Stimulated activated CD4-positive, alpha-beta T cell treated with anti-CD3 and anti-CD28 coated beads, Interleukin-15, amount 100 ng/mL, for 48 hours (primary cell): ENCODE data around the gene ELSPBP1.
"Not testable (repeated sequence)": the region's sequence is repeated elsewhere in the genome, so short reads cannot be mapped to it uniquely, and the experiment has no call there.

Experiments
- DNase-seq, 2 donors: peaks; one replicate each; pipeline ENCODE4 v3.0.0-alpha.2; 2020; ENCODE audit warnings: low read depth in 2 of 2

The ELSPBP1 gene

GRCh38 chr19:48043675-48044258, 49.3 kb downstream of the ELSPBP1 start, which contains the start of gene CABP5:
Gene CABP5, minus strand, starts transcription at chr19:48044079. Its CDS starts 157 bp downstream, at chr19:48043922.
- DNase-seq, result no peak

- no peak for DNase-seq
These were observed 50.1 kb downstream of the ELSPBP1 start for GRCh38 chr19:48044561-48044960.

- DNase-seq, result no peak
These were observed 57.1 kb downstream of the ELSPBP1 start for GRCh38 chr19:48051335-48052033.

- no peak for DNase-seq
These were observed 58.6 kb downstream of the ELSPBP1 start for GRCh38 chr19:48053076-48053475.

DNA sequence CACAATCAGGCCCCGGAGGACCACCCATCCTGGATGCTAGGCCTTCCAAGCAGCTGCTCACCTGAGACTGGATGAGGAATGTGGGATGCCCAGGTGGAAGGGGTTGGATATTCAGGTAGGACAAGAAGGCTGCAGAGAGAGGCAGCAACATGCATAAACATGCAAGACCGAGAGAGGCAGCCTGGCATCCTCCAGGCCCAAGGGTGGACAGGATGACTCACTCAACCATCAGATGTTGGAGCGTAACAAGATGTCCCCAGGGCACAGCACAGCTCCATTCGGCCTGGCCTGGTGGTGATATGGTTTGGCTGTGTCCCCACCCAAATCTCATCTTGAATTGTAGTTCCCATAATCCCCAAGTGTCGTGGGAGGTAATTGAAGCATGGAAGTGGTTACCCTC, 59.4 kb downstream of the ELSPBP1 start:
- no peak for DNase-seq

GRCh38 chr19:48059331-48059730, 64.9 kb downstream of the ELSPBP1 start:
- DNase-seq, result no peak

DNA sequence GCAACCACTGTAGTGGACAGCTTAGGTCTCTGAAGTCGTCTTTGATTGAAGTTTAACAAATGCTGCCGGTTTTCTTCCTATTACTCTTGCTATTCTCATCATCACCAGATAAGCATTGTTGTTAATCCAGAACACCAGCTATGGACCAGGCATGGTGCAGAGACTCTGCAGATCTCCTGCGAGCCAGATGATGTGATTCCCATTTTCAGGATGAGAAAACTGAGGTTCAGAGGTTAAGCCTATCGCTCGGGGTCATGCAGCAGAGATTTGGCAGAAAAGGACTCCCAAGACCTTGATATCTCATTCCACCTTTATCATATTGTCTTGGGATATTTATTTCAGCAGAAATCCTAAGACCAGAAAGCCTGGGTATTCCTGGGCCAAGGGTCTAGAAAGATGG, 65.9 kb downstream of the ELSPBP1 start:
- DNase-seq, result no peak

GRCh38 chr19:48061401-48062344, 67.2 kb downstream of the ELSPBP1 start:
- no peak for DNase-seq

GRCh38 chr19:48064509-48064908, 70.1 kb downstream of the ELSPBP1 start:
- no peak for DNase-seq

DNA sequence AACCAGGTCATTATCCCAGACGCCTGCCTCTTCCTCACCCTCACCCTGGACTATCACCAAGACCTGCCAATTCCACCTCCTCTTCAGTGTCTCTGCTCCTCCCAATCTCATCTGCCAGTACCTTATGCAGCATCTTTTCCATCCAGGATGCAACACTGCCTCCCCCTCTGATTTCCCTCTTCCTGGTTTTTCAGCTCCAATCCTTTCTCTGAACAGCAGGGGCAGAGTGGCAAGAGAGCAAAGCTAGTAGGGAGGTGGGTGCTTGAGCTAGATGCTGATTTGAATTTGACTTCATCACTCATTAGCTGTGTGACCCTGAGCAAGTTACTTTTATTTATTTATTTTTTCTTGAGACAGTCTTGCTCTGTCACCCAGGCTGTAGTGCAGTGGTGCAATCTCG, 75.0 kb downstream of the ELSPBP1 start:
- DNase-seq, result no peak

DNA sequence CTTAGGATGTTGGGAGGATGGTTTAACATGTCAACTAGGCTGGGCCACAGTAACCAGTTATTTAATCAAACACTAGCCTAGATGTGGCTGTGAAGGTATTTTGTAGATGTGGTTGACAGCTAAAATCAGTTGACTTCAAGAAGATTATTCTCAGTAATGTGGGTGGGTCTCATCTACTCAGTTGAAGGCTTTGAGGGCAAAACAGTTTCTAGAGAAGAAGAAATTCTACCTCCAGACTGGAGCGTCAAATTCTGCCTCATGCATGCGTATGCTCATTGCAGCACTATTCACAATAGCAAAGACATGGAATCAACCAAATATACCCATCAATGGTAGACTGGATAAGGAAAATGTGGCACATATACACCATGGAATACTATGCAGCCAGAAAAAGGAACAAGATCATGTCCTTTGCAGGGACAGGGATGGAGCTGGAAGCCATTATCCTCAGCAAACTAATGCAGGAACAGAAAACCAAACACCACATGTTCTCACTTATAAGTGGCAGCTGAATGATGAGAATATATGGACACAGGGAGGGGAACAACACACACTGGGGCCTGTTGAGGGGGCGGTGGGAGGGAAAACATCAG, 75.8 kb downstream of the ELSPBP1 start:
- DNase-seq, result not testable (repeated sequence)
